Activated CD4-positive, alpha-beta memory T cell treated with anti-CD3 and anti-CD28 coated beads, Interleukin-2, amount 10 ng/mL, durations not matched to agents 7 days and 5 days (primary cell): ENCODE results near the gene ZDHHC12. TPM values are rescaled to one million over a fixed set of nuclear protein-coding genes. Genes with fewer than 3 reads are reported as not detected.

Experiments used
- CTCF ChIA-PET: fragments of 350-600 bp; sonication (Branson Sonifier 250); formaldehyde crosslinking; loops from one replicate; lab custom pipeline; 2021; ENCODE audit warnings: antibody characterized with exemption, inconsistent platforms; lab: Charles Lee
- POLR2A ChIA-PET: fragments of 350-600 bp; sonication (Branson Sonifier 250); formaldehyde crosslinking; loops from one replicate; lab custom pipeline; 2021; ENCODE audit warnings: antibody characterized with exemption; lab: Charles Lee
- DNase-seq: peaks from one replicate; pipeline ENCODE4 v3.0.0-alpha.2; 2020
- H3K27ac Mint-ChIP-seq: one replicate; pipeline ENCODE4 v1.8.0; 2021; ENCODE audit warnings: mild to moderate bottlenecking, mixed read lengths
- H3K27me3 Mint-ChIP-seq: one replicate; pipeline ENCODE4 v1.8.0; 2021; ENCODE audit warnings: mixed read lengths
- H3K36me3 Mint-ChIP-seq: one replicate; pipeline ENCODE4 v1.8.0; 2021; ENCODE audit warnings: low read depth, mixed read lengths
- H3K4me1 Mint-ChIP-seq: one replicate; pipeline ENCODE4 v1.8.0; 2021; ENCODE audit warnings: mixed read lengths
- H3K4me3 Mint-ChIP-seq: one replicate; pipeline ENCODE4 v1.8.0; 2021; ENCODE audit warnings: mild to moderate bottlenecking, mixed read lengths
- H3K9me3 Mint-ChIP-seq: one replicate; pipeline ENCODE4 v1.8.0; 2021; ENCODE audit warnings: mixed read lengths
- total RNA-seq, 2 experiments: library from RNA; stranded (reverse); gene quantifications; one replicate each; pipeline ENCODE4 v1.2.3, GENCODE V29; 2021

Gene ZDHHC12
- total RNA-seq, 2 experiments from 2014 or later = 79.3 to 81.5 TPM

DNA sequence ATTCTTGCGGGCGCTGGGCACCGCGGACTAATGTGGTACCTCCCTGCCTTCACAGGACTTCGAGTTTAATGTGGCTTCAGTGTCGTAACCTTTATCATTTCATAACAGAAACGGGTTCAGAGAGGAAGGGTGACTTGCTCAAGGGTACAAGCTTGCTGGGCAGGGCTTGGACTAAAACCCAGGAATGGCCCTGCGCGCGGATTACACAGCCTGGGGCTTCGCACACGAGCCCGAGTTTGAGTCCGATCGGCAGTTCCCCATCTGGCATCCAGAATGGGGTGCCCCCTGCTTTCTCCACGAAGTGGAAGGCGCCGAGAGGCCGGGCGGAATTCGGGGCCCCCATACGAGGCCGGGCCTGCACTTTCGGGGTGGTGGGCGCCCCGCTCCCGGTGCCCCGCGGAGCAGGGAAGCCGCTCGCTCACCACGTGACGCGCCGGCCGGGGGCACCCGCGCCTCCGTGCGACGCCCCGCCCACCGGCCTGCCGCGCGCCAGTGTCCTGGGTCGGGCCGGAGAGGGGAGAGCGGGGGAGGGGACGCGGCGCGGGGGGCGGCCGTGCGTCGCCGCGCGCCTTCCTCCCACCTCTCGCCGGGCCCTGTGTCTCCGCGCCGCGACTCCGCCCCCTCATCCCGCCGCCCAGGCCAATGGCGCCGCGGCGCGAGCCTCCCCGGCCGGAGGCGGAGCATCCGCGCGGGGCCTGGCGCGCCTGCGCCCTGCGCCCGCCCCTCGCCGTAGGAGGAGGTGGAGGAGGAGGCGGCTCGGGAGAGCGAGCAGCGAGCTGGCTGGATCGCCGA is 35.2 kb downstream of the ZDHHC12 start, which contains the start of gene SET:
SET (plus strand) TSS at position 722 of the 792 bp plus-strand sequence. CDS start 361 bp downstream, outside the sequence.
- peak; percentile 95 for DNase-seq
- H3K27ac Mint-ChIP-seq = peak within 1 kb of the TSS; percentile 92
- ChIA-PET POLR2A (interaction anchor here (0.7 to 4.6 kb wide), 14 partner anchors 8 to 310 kb away, joined by 3 to 24 read pairs (median 5); partner anchors contain the start of genes ENDOG, PKN3, SPTAN1 and ZDHHC12), CTCF (interaction anchor here (2.2 kb wide), 1 partner anchor 14 kb away, joined by 6 read pairs; the partner anchor contains the start of gene PKN3)
- H3K9me3 Mint-ChIP-seq = no peaks in the 10 kb centered on the region
- peaks cover 64% of the 10 kb centered on the region for H3K4me1 Mint-ChIP-seq
- H3K36me3 Mint-ChIP-seq = peaks cover 33% of the 10 kb centered on the region
- peak within 1 kb of the TSS; percentile 98 for H3K4me3 Mint-ChIP-seq
- no peaks in the 10 kb centered on the region for H3K27me3 Mint-ChIP-seq

DNA sequence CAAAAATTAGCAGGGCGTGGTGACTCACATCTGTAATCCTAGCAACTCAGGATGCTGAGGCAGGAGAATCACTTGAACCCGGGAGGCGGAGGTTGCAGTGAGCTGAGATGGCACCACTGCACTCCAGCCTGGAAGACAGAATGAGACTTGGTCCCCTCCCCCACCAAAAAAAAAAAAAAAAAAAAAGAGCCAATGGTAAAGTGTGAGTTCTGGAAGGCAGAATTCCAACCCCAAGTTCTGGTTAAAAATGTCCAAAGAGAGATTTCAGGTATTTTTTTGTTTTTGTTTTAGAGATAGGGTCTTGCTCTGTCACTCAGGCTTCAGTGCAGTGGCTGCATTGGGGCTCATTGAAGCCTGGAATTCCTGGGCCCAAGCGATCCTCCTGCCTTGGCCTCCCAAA is 36.5 kb downstream of the ZDHHC12 start:
- Mint-ChIP-seq H3K4me1 (peaks cover 64% of the 10 kb centered on the region), H3K4me3 (no peak overlapping the region), H3K27me3 (no peaks in the 10 kb centered on the region), H3K9me3 (no peaks in the 10 kb centered on the region), H3K36me3 (peaks cover 20% of the 10 kb centered on the region), H3K27ac (peak overlapping the region; percentile 97)
- no peak for DNase-seq
- CTCF ChIA-PET = interaction anchor here (1.5 kb wide), 1 partner anchor 13 kb away, joined by 3 read pairs; no protein-coding TSS in a partner anchor
- POLR2A ChIA-PET = interaction anchor here (1.1 kb wide), 1 partner anchor 36 kb away, joined by 8 read pairs; the partner anchor contains the start of gene ZDHHC12

DNA sequence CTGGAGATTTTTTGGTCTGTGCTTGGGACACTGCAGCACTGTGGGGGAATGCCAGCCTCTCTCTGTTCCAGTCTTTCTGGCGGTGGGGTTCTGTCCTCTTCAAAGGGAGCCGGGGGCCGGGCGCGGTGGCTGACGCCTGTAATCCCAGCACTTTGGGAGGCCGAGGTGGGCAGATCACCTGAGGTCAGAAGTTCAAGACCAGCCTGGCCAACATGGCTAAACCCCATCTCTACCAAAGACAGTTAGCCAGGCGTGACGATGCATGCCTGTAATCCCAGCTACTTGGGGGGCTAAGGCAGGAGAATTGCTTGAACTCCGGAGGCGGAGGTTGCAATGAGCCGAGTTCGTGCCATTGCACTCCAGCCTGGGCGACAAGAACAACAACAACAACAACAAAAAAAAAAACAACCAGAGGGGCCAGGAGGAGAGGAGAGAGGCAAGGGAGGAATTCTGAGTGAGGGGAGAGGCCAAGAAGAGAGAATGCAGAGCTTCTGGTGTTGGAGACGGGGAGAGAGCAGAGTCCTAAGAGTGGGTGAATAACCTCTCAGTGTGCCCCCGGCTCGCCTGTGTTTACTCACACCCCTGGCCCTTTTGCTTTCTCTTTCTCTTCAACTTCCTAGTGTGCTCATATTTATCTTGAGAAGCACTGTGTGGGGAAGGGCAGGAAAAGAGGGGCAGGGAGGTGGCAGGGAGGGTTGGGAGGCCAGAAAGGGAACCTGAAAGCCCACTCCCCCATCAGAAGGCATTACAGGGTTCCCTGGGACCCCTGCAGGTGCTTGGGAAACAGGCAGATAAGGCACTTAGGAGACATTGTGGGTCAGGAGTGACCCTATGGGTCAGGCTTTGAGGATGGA is 38.1 kb downstream of the ZDHHC12 start:
- ChIA-PET POLR2A (interaction anchor here (0.7 to 4.0 kb wide), 10 partner anchors 8 to 395 kb away, joined by 3 to 27 read pairs (median 4); partner anchors contain the start of genes DOLPP1, SPTAN1, ZDHHC12 and ZER1), CTCF (interaction anchor here (0.6 to 2.7 kb wide), 6 partner anchors 12 to 1054 kb away, joined by 3 to 13 read pairs (median 3); partner anchors contain the start of genes ENDOG, PKN3 and TOR2A)
- Mint-ChIP-seq H3K4me1 (peaks cover 56% of the 10 kb centered on the region), H3K36me3 (peaks cover 11% of the 10 kb centered on the region), H3K9me3 (no peaks in the 10 kb centered on the region), H3K27me3 (no peaks in the 10 kb centered on the region), H3K27ac (peak overlapping the region; percentile 97), H3K4me3 (peak overlapping the region; percentile 95)
- peak; percentile 61 for DNase-seq

DNA sequence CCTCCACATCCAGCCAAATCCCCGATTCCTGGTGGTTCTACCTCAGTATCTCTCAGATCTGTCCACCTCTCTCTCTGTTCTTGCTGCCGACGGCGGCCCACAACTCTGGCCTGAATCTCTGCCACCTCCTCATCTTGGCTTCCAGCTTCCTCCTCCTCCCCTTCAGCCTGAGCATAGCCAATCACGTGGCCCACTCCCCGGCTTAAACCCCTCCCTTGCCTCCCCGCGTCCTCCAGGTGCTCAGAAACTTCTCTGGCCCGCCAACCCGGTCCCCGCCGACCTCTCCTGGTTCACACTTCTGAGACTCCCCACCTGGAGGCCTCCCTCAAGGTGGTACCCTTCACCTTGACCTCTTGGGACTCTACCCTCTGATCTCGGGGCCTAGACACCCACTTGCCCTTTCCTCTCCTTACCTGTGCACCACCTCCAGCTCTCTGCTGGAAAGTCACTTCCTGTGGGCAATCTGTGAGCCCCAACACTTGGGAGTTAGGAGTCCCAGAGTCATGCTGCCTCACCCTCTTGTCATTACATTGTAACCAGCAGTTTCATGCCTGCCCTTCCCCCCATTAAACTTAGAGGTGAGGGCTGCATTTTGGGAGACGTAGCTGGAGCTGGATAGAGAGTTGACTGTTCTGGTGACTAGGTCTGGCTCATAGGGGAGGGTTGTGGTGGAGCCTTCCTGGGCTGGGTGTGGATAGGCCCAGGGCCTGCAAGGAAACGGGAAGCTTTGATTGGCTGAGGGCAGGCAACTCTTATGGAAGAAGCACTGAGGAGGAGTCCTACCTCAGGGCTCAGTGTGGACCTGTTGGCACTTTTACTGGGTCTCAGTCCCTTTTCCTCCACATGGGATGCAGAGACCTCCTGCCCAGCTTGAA is 39.4 kb downstream of the ZDHHC12 start:
- no peaks in the 10 kb centered on the region for H3K27me3 Mint-ChIP-seq
- peaks cover 54% of the 10 kb centered on the region for H3K4me1 Mint-ChIP-seq
- peak; percentile 84 for DNase-seq
- ChIA-PET POLR2A (interaction anchor here (0.8 to 4.0 kb wide), 24 partner anchors 8 to 396 kb away, joined by 3 to 27 read pairs (median 4); partner anchors contain the start of genes DOLPP1, DYNC2I2, ENDOG and KYAT1), CTCF (interaction anchor here (0.9 to 2.7 kb wide), 3 partner anchors 17 to 134 kb away, joined by 3 to 13 read pairs (median 3); partner anchors contain the start of genes ENDOG and PKN3)
- peak overlapping the region; percentile 97 for H3K27ac Mint-ChIP-seq
- H3K4me3 Mint-ChIP-seq = peak overlapping the region; percentile 95
- no peaks in the 10 kb centered on the region for H3K9me3 Mint-ChIP-seq
- peaks cover 6% of the 10 kb centered on the region for H3K36me3 Mint-ChIP-seq

DNA sequence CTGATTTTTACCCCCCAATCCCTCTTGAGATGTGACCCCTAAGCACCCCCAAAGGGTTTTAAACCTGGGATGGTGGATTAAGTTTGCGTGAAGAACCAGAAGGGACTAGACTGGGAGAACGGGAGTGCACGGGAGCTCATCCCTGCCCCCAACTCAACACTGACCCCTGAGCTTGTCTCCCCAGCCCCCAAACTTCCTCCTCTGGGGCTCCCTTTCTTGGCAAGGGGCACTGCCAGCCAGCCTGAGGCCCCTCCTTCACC is 39.9 kb downstream of the ZDHHC12 start:
- Mint-ChIP-seq H3K27ac (peak overlapping the region; percentile 97), H3K9me3 (no peaks in the 10 kb centered on the region), H3K36me3 (peaks cover 6% of the 10 kb centered on the region), H3K4me1 (peaks cover 54% of the 10 kb centered on the region), H3K27me3 (no peaks in the 10 kb centered on the region), H3K4me3 (peak overlapping the region; percentile 95)
- DNase-seq = no peak
- ChIA-PET POLR2A (interaction anchor here (0.8 to 4.0 kb wide), 20 partner anchors 8 to 314 kb away, joined by 3 to 27 read pairs (median 4); partner anchors contain the start of genes DYNC2I2, ENDOG, PKN3 and SPTAN1), CTCF (interaction anchor here (0.9 to 2.7 kb wide), 3 partner anchors 18 to 134 kb away, joined by 3 to 13 read pairs (median 3); partner anchors contain the start of genes ENDOG and PKN3)

DNA sequence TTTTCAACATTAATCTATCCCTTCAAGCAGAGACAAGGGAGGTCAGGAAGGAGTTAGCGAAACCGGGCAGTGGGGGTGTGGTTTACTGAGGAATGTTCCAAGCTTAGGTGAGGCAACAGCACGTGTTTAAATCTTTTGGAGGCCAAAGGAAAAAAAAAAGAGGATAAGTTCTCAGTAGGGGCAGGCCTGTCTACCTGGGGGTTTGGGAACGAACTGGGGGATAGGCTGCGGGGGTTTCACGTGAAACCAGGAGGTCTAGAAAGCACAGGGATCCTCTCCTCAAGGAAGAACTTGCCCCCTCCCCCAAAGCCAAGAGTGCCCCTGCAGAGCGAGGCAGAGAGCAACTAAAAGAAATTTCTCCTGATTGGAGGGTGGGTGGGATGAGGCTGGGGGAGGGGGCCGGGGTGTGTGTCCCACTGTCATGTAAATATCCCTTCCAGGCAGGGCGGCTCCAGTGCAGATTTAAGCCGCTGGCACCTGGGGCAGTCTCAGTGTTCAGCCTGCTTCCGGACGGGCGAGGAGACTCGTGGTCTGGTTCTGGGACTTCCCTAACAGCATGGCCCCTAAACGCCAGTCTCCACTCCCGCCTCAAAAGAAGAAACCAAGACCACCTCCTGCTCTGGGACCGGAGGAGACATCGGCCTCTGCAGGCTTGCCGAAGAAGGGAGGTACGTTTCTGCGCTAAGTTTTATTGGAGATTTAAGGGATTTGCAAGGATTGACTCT is 40.4 kb downstream of the ZDHHC12 start:
- Mint-ChIP-seq H3K9me3 (no peaks in the 10 kb centered on the region), H3K27me3 (no peaks in the 10 kb centered on the region), H3K4me1 (peaks cover 54% of the 10 kb centered on the region), H3K27ac (peak overlapping the region; percentile 97), H3K36me3 (peaks cover 6% of the 10 kb centered on the region), H3K4me3 (peak overlapping the region; percentile 95)
- ChIA-PET CTCF (interaction anchor here (0.6 to 2.7 kb wide), 4 partner anchors 18 to 136 kb away, joined by 3 to 13 read pairs (median 3); partner anchors contain the start of genes ENDOG and PKN3), POLR2A (interaction anchor here (0.8 to 4.0 kb wide), 20 partner anchors 8 to 314 kb away, joined by 3 to 27 read pairs (median 4); partner anchors contain the start of genes DYNC2I2, ENDOG, PKN3 and SPTAN1)
- peak; percentile 43 for DNase-seq

DNA sequence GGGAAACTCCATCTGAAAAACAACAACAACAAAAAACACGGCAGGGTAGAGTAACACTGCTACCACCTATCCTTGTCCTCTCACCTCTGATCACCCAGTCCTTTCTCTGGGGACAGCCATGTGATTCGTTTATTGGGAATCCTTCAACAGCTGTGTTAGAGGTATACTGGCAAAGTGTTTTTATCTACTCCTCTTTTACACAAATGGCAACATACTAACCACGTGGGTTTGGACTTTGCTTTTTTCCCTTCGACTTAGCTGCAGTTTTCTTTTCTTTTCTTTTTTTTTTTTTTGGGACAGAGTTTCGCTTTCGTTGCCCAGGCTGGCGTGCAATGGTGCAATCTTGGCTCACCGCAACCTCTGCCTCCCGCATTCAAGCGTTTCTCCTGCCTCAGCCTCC is 46.1 kb downstream of the ZDHHC12 start:
- Mint-ChIP-seq H3K4me3 (no peak overlapping the region), H3K27ac (no peak overlapping the region), H3K4me1 (peaks cover 3% of the 10 kb centered on the region), H3K36me3 (peaks cover 3% of the 10 kb centered on the region), H3K27me3 (no peaks in the 10 kb centered on the region), H3K9me3 (no peaks in the 10 kb centered on the region)
- ChIA-PET POLR2A (interaction anchor here (0.6 kb wide), 1 partner anchor 8 kb away, joined by 3 read pairs; no protein-coding TSS in a partner anchor), CTCF (no interaction called here)
- no peak for DNase-seq

DNA sequence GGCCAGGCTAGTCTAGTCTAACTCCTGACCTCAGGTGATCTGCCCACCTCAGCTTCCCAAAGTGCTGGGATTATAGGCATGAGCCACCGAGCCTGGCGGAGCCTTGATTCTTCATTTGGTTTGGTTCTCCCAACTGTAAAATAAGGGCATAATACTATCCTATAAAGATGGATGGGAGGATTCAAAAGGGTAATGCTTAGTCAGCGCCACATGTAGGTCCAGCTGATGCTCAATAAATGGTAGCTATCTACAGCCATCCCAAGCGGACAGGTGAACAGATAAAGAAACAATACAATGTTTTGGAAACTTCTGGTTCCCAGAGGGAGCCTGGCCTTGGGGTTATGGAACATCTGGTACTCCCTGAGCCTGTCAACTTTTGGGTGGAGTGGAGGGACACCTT is 48.5 kb downstream of the ZDHHC12 start:
- Mint-ChIP-seq H3K4me1 (no peaks in the 10 kb centered on the region), H3K9me3 (no peaks in the 10 kb centered on the region), H3K27ac (no peak overlapping the region), H3K4me3 (no peak overlapping the region), H3K27me3 (no peaks in the 10 kb centered on the region), H3K36me3 (no peaks in the 10 kb centered on the region)
- ChIA-PET CTCF (interaction anchor here (1.5 to 1.8 kb wide), 3 partner anchors 10 to 27 kb away, joined by 3 to 5 read pairs (median 4); partner anchors contain the start of gene PKN3), POLR2A (interaction anchor here (1.4 to 1.7 kb wide), 2 partner anchors 9 to 14 kb away, joined by 5 to 9 read pairs; partner anchors contain the start of gene SET)
- no peak for DNase-seq
